MCF 10A (cell line): ENCODE results near the gene LRTM2. TPM values are rescaled to one million over a fixed set of nuclear protein-coding genes. Genes with fewer than 3 reads are reported as not detected.

Source experiments
- BruUV-seq: library from RNA; stranded (reverse); fragments of 400-500 nt; replicated peaks from 2 replicates; lab custom pipeline; 2021; lab: Mats Ljungman, UMichigan
- CTCF ChIA-PET: fragments of 300-600 bp; sonication (Branson Sonifier 250); formaldehyde crosslinking; extraction: SDS; loops from one replicate; lab custom pipeline; 2021; ENCODE audit warnings: antibody characterized with exemption, inconsistent platforms; lab: Yijun Ruan, JAX
- POLR2A ChIA-PET: fragments of 300-600, 350-650 bp; sonication (Branson Sonifier 250); formaldehyde crosslinking; extraction: SDS; loops from one replicate; lab custom pipeline; 2020; ENCODE audit warnings: antibody characterized with exemption, inconsistent platforms; lab: Yijun Ruan, JAX
- DNase-seq: peaks from one replicate; pipeline ENCODE4 v3.0.0-alpha.2; 2018; ENCODE audit not compliant: unreplicated experiment
- H3K27ac Mint-ChIP-seq: one replicate; pipeline ENCODE4 v1.8.0; 2022; ENCODE audit warnings: mild to moderate bottlenecking, low read depth, mixed read lengths; ENCODE audit not compliant: unreplicated experiment
- H3K27me3 Mint-ChIP-seq: one replicate; pipeline ENCODE4 v1.8.0; 2022; ENCODE audit warnings: mixed read lengths; ENCODE audit not compliant: insufficient read depth, unreplicated experiment
- H3K36me3 Mint-ChIP-seq: one replicate; pipeline ENCODE4 v1.8.0; 2022; ENCODE audit warnings: mild to moderate bottlenecking, moderate library complexity, mixed read lengths; ENCODE audit not compliant: insufficient read depth, unreplicated experiment
- H3K4me1 Mint-ChIP-seq: one replicate; pipeline ENCODE4 v1.8.0; 2022; ENCODE audit warnings: mixed read lengths; ENCODE audit not compliant: insufficient read depth, unreplicated experiment
- H3K4me3 Mint-ChIP-seq: one replicate; pipeline ENCODE4 v1.8.0; 2022; ENCODE audit warnings: mild to moderate bottlenecking, moderate library complexity, mixed read lengths; ENCODE audit not compliant: unreplicated experiment
- H3K9me3 Mint-ChIP-seq: one replicate; pipeline ENCODE4 v1.8.0; 2022; ENCODE audit warnings: mixed read lengths; ENCODE audit not compliant: unreplicated experiment
- CTCF ChIP-seq: fragments of 200-600 bp; IDR thresholded peaks from one replicate; pipeline ENCODE4 v1.8.0; 2022; ENCODE audit warnings: antibody characterized with exemption, mild to moderate bottlenecking; ENCODE audit not compliant: unreplicated experiment
- intact Hi-C: fragments of 100-400 bp; cut with micrococcal nuclease; formaldehyde crosslinking; loops from 2 replicates; pipeline ENCODE4 v1.14.1; 2022
- total RNA-seq: library from RNA; stranded (reverse); gene quantifications from 2 replicates; pipeline ENCODE4 v1.2.3, GENCODE V29; 2022

The LRTM2 gene
- total RNA-seq, 1 experiment from 2014 or later: not detected

- no TSS peak for BruUV-seq
- Mint-ChIP-seq H3K4me3 (no peak overlapping the region), H3K9me3 (no peaks in the 10 kb centered on the region)
These were observed 63.1 kb downstream of the LRTM2 start for GRCh38 chr12:1883513-1883912.

GRCh38 chr12:1884651-1885050 lies 64.3 kb downstream of the LRTM2 start:
- CTCF ChIA-PET: interaction anchor here (0.7 kb wide), 1 partner anchor 22 kb away, joined by 3 read pairs; no protein-coding TSS in a partner anchor
- no peak for TF ChIP-seq CTCF

More at GRCh38 chr12:1883513-1883912, 63.1 kb downstream of the LRTM2 start:
- H3K4me1 Mint-ChIP-seq: no peaks in the 10 kb centered on the region
- H3K27ac Mint-ChIP-seq: no peak overlapping the region
- no peak for DNase-seq
- H3K27me3 Mint-ChIP-seq: peaks cover 59% of the 10 kb centered on the region
- intact Hi-C loops: no loop called here
- ChIA-PET POLR2A (no interaction called here), CTCF (no interaction called here)
- no peaks in the 10 kb centered on the region for H3K36me3 Mint-ChIP-seq
- no peak for TF ChIP-seq CTCF

GRCh38 chr12:1885082-1885596 lies 64.8 kb downstream of the LRTM2 start:
- TF ChIP-seq CTCF: no peak
- no peak for DNase-seq
- Mint-ChIP-seq H3K27me3 (peaks cover 69% of the 10 kb centered on the region), H3K4me3 (no peak overlapping the region), H3K9me3 (no peaks in the 10 kb centered on the region), H3K27ac (no peak overlapping the region), H3K4me1 (no peaks in the 10 kb centered on the region), H3K36me3 (no peaks in the 10 kb centered on the region)
- intact Hi-C loops: no loop called here
- ChIA-PET CTCF (interaction anchor here (0.7 kb wide), 1 partner anchor 22 kb away, joined by 3 read pairs; no protein-coding TSS in a partner anchor), POLR2A (no interaction called here)
- no TSS peak for BruUV-seq

More at GRCh38 chr12:1884651-1885050, 64.3 kb downstream of the LRTM2 start:
- POLR2A ChIA-PET: no interaction called here
- Mint-ChIP-seq H3K9me3 (no peaks in the 10 kb centered on the region), H3K4me1 (no peaks in the 10 kb centered on the region), H3K27ac (no peak overlapping the region), H3K4me3 (no peak overlapping the region), H3K36me3 (no peaks in the 10 kb centered on the region), H3K27me3 (peaks cover 71% of the 10 kb centered on the region)
- no peak for DNase-seq
- no TSS peak for BruUV-seq
- intact Hi-C loops: no loop called here

- BruUV-seq: no TSS peak
- TF ChIP-seq CTCF: no peak
- CTCF ChIA-PET: interaction anchor here (0.6 to 0.8 kb wide), 3 partner anchors 9 to 1087 kb away, joined by 3 read pairs; no protein-coding TSS in a partner anchor
- intact Hi-C loops: no loop called here
- Mint-ChIP-seq H3K27me3 (peaks cover 63% of the 10 kb centered on the region), H3K4me3 (no peak overlapping the region), H3K4me1 (no peaks in the 10 kb centered on the region), H3K36me3 (no peaks in the 10 kb centered on the region), H3K27ac (no peak overlapping the region), H3K9me3 (no peaks in the 10 kb centered on the region)
- POLR2A ChIA-PET: no interaction called here
- no peak for DNase-seq
These were observed 65.4 kb downstream of the LRTM2 start for GRCh38 chr12:1885599-1886245.

Other genes starting within 250 kb of the LRTM2 start
- gene FBXL14, start 226.0 kb upstream of the LRTM2 start, total RNA-seq: 9.4 and 10.1 TPM in 2 replicates
- 0.21 and 0.44 TPM in 2 replicates for gene WNT5B, start 191.3 kb upstream of the LRTM2 start, total RNA-seq
- 50.4 and 58.5 TPM in 2 replicates for gene ADIPOR2, start 129.5 kb upstream of the LRTM2 start, total RNA-seq
- gene CACNA2D4, start 98.1 kb downstream of the LRTM2 start, total RNA-seq: not detected in 2 replicates
- 5.5 and 6.0 TPM in 2 replicates for gene DCP1B, start 183.9 kb downstream of the LRTM2 start, total RNA-seq
- gene CACNA1C, start 232.4 kb downstream of the LRTM2 start, total RNA-seq: not detected in 2 replicates